GM21619 (cell line): ENCODE results near the gene DPP4.
A peak's percentile ranks its signal among the peaks of the same experiment; 100 is the strongest.

Experiments
- ATAC-seq: cut with Tn5 transposase; IDR thresholded peaks from one replicate; pipeline ENCODE4 v1.9.1; 2021; ENCODE audit not compliant: unreplicated experiment

DPP4 gene

GRCh38 chr2:162021516-162022058 lies 52.4 kb downstream of the DPP4 start:
- no peak for ATAC-seq

DNA sequence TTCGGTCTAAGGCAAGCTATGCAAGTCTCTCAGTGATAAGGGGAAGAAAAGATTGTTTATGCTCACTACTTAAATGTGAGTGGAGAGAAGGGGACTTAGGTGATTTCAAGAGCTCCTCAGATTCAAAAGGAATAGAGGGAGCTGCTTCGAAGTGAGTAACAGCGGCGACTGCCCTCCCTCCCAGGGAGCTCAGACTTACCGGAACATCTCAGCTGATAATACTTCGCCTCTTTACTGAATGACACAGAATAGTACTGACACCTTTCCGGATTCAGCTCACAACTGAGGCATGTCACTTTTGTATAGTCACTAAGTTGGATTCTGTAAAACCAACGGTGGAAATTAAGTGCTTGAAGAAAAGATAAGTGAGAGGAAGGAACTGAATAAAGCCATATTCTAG lies 55.5 kb downstream of the DPP4 start:
- no peak for ATAC-seq

- no peak for ATAC-seq
These were observed 56.8 kb downstream of the DPP4 start for GRCh38 chr2:162017233-162017632.

- ATAC-seq, result no peak
These were observed 57.9 kb downstream of the DPP4 start for GRCh38 chr2:162016080-162016479.

DNA sequence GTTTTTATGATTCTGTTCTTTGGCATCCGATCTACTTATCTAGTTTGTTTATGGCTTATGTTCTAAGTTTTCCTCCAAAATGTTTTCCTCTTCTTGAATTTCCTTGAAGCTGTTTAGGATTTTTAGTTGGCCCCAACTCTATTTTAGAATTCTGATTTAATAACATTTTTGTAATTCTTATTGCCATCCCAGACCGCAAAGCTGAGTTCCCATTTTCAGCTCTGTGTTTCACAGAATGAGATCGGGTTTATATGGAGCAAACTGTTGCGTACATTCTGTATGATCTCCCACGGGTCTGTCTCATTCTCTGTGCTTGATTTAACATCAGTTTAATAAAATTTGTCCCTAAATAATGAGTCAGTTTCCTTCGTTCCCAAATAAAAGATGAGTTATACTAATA lies 59.3 kb downstream of the DPP4 start:
- ATAC-seq, result no peak

DNA sequence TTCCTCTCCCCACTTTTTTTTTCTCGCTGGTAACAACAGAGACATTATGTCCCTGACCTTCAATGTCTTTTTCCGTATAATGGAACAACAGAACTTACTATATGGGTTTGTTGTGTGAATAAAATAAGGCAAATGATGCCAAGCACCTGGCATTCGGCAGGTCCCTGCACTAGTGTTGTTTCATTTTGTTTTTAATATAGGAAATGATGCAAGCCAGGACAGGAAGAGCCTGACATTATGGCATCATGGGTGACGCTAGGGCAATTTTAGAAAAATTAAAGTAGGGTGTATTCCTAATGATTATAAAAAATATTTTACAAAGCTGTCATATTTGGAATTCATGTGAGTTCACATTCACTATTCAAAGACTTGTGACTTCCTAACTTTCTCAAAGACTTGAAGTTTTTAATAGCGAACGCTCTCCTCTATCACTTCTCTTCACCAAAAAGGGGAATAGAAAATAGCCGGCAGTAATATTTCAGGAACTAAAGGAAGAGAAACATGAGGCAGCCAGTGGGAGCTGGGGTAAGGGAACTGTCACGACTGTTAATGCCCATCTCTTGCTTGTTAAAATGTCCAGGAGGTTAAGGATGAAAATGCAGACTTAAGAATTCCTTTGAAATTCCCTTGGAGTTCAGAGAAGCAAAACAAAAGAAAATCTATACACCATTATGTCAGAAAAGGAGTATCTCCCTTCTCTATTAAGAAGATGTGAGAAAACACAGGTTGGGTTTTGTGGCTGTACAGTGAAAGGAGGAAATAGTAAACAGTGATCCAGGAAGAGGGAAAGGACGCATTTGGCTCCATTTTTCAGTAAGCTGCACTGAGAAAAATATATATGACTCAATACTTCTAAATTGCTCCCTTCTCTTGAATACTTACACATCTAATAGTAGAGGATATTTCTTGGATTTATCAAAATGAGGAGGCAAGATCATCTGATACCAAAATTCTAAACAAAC lies 60.2 kb downstream of the DPP4 start:
- no peak for ATAC-seq

DNA sequence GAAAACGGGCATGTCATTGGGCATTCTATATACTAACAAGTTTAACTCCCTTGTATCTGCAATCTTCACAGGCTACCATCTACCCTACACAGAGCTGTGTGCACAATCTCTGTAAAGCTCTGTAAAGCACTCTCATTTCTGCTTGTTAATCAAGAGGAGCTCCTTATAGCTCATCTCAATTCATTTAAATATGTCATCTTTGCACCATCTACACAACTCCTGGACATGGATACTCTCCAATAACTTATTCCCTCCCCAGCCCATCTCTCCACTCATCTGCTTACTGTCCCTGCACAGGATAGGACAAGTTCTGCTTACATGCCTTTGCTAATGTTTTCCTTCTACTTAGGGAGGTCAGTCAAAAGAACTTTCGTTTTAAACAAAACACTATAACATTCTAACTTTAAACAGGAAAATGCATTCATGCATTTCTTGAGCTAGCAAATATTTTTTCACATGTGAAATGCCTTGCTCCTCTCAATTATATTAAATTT lies 61.4 kb downstream of the DPP4 start:
- no peak for ATAC-seq

DNA sequence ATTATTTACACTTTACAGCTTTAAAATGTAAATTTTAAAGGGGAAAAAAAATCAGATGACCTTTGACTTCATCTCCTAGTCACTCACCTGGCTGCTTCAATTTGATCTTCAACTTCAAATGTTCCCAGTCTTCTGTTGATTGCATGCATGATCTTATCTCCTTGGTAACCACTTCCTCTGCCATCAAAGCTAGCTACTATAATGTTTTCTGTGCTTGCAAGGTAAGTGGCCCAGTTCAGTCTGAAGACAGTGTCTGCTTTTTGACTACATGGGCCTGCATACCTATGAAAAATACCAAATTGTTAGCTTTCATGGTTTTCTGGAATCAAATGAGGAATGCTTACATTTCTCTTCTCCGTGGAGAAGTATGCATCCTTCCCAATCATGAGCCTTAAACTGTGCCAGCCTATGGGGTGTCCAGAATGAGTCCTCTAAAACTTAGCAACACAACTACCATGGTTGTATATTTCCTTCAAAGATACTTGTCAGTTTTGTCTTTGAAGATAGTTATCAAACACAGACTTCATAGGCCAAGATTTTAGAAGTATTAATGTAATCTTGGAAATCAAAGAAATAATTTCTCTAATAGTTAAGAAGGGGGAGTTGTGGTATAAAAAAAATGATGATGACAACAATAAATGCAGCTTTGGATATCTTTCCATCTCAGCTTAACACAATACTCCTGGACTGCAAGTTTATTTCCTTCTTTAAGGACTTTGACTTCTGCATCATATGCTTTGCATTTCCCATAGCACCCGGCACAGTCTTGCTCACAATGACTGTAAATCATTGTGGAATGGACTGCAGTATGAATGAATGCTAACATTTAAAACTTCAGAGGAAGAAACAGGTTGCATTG lies 62.1 kb downstream of the DPP4 start:
- no peak for ATAC-seq

DNA sequence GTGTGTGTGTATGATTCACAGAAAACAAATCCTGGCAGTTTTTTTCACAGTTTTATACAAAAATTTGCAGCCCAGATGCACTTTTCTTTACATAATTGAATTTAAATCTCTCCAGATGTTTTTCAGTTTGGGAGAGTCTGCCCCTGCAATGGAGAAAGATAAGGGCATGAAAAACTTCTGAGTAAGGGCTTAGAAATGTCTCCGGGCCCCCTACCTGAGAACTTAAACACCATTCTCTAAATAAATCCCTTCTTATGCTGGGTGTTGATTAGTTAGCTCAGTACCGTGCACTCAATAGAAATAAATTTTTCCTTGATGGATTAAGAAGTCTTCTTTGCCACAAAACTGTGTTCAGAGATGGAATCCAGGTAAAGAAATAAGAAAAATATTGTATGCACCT lies 64.5 kb downstream of the DPP4 start:
- ATAC-seq, result no peak

- ATAC-seq, result no peak
These were observed 66.5 kb downstream of the DPP4 start for GRCh38 chr2:162007447-162008040.

DNA sequence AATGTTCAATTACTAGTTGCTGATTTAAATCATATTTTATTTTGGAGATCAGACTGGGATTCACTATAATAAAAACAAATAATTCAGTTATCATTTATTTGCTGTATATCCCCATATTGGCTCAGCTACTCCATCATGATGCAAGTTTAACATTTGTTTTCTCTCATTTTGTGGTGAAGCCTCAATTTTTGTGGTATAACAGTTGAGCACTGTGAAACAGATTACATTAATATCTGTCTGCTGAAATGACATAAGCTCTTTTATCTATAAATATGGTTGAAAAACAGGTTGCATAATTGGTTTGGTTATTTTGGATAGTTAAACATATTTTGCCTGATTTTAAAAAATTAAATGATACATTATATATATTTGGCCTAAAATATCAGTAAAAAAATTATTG lies 67.7 kb downstream of the DPP4 start:
- no peak for ATAC-seq

DNA sequence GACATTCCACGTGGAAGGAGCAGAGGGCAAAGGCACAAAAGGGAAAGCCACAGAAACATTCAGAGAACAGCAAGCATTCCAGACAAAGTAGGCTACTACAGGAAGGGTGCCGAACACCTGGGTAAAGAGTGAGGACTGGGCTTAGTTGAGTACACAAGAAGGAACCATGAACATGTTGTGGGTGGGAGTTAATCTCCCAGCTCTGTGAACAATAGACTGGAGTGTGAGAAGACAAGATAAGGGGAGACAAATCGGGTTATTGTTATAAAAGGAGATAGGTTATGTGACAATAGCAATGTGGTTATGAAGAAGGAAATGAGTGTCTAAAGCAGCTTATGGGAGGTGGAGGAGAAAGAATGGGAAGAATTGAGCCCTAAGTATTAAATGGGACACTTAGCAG lies 70.0 kb downstream of the DPP4 start:
- no peak for ATAC-seq

DNA sequence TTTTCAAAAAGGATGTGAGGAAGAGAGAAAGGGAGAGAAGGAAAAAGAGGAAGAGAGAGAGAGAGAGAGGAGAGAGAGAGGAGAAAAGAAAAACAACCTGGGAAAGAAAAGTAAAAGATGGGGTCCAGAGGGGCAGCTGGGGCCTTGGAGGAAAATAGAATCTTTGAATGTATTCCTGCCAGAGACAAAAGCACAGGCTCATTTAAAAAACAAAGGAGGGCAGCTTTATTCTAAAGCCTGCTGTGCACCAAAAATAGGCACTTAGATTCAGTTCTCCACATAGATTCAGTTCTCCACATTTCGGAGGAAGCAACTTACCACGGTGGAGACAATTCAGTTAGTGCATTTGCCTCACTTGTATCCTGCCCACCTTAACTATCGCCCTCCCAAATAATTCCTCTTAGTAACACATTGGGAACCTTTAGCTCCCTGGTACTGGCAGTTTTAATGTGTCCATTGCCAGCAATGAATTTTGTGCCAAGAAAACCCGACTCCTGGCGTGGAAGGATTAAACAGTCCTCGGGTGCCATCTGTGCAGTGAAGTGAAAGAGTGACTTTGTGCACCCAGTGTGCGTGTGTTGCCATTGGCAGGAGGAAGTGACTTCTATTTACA lies 71.3 kb downstream of the DPP4 start:
- ATAC-seq, result no peak

DNA sequence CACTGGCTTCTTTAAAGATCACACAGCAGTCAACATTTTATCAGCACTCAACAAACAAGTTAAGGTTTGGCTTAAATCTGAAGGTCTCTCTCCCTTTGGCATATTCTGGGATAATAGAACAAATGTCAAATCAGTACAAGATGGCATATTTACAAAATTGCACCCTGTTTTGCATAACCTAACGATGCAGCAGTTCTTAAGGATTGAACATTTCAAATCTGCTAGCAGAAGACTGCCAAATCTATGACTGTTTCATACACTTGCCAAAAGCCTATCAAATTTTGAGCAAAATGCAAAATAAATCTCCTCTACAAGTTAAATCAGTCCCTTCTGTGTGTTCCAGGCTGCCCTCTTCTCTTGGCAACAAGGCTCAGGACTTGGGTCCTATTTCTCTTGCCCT lies 73.6 kb downstream of the DPP4 start:
- ATAC-seq, result no peak

- ATAC-seq, result no peak
These were observed 74.7 kb downstream of the DPP4 start for GRCh38 chr2:161999321-161999720.

DNA sequence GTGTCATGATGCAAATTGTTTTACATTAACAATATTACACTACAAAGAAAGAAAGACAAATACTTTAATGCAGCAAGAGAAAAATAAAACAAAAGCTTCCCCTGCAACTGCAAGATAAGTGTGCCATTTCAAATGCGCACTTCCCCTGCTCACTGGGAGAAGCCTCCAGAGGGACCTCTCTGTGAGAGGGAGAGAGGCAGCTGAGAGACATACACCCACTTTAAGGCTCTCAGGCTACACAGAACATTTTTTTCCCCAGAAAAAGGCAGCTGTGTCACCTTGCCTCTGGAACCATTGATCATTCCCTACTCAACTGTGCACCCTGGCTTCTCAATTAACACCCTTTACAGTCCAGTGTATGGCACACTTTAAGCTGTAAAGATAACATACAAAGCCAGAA lies 75.2 kb downstream of the DPP4 start:
- ATAC-seq, result no peak

GRCh38 chr2:161997916-161998471 lies 76.0 kb downstream of the DPP4 start:
- no peak for ATAC-seq

GRCh38 chr2:161995553-161996016 lies 78.4 kb downstream of the DPP4 start:
- ATAC-seq, result no peak

- no peak for ATAC-seq
These were observed 79.1 kb downstream of the DPP4 start for GRCh38 chr2:161994761-161995520.

GRCh38 chr2:161992531-161992930 lies 81.5 kb downstream of the DPP4 start:
- ATAC-seq, result peak; percentile 73
